AG09319 (cell line): ENCODE measurements around the gene TMEM179.

Source experiments
- DNase-seq: peaks from one replicate; pipeline ENCODE4 v3.0.0-alpha.2; 2010; ENCODE audit warnings: low read depth; ENCODE audit errors: extremely low read depth
- TF ChIP-seq, protein P1 (sequence below): IDR thresholded peaks from 2 replicates; pipeline ENCODE4 v1.5.1; 2011; ENCODE audit warnings: low read depth, mild to moderate bottlenecking, inconsistent platforms, low read length, moderate library complexity

Gene TMEM179

DNA sequence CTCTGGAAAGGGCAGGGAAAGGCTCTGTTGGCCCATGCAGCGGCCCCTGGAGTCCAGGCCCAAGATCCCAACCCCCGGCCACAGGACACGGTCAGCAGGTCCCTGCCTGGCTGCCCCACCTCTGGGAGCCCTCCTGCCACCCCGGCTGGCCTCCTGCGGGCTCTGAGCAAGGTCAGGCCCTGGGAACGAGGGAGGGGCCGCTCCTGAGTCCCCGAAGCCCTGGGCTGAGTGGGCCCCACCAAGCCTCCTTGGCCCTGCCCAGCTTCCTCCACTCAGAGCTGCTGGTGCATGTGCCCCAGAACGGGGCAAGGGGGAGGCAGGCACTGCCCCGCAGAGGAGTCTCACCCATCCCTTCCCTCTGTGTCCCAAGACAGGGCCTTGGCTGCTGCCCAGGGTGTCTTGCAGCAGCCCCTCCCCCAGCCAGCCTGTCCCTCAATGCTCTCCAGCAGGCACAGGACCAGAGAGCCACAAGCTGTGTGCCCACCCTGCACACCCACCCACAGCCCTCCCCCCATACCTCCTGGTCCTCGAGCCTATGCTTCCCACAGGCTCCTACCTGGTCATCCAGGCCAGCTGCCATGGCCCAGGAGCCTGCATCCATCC, 32.4 kb downstream of the TMEM179 start:
- TF ChIP-seq, protein P1, sequence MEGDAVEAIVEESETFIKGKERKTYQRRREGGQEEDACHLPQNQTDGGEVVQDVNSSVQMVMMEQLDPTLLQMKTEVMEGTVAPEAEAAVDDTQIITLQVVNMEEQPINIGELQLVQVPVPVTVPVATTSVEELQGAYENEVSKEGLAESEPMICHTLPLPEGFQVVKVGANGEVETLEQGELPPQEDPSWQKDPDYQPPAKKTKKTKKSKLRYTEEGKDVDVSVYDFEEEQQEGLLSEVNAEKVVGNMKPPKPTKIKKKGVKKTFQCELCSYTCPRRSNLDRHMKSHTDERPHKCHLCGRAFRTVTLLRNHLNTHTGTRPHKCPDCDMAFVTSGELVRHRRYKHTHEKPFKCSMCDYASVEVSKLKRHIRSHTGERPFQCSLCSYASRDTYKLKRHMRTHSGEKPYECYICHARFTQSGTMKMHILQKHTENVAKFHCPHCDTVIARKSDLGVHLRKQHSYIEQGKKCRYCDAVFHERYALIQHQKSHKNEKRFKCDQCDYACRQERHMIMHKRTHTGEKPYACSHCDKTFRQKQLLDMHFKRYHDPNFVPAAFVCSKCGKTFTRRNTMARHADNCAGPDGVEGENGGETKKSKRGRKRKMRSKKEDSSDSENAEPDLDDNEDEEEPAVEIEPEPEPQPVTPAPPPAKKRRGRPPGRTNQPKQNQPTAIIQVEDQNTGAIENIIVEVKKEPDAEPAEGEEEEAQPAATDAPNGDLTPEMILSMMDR, result no peak
- DNase-seq, result no peak

DNA sequence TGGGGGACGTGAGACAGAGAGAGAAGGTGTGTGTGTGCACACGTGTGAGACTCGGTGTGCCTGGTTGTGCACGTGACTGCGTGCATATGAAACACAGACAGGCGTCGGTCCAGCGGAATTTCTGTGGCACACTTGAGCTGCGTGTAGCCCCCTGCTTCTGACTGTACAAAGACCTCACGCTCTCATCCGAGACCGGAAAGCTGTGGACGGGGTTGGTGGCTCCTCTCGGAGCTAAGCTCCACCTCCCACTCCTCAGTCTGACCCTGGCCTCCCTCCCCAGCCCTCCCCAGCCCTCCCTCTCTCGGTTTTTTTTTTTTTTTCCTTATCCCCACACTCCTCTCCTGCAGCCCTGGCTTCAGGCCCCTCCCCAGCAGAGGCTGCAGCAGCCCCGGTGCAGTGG, 33.3 kb downstream of the TMEM179 start:
- no peak for DNase-seq
- TF ChIP-seq, protein P1, result no peak

DNA sequence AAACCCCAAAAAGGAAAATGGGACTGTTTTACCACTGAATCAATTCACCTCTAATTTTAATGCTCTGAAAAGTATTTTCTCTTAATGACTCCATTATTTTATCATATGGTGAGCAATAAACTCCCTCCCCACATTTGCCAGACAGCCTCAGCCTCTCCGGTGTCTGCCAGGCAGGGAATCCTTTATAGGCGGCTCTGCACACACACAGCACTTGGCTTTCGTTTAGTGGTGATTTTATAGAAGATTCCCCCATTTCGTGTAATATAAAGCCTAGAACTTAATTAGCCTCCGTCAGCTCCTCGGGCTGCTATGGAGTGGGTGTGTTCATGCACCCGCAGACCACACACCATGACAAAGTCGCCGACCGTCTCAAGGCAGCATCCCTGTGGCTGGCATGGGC, 35.1 kb downstream of the TMEM179 start:
- no peak for DNase-seq
- TF ChIP-seq, protein P1, result no peak

DNA sequence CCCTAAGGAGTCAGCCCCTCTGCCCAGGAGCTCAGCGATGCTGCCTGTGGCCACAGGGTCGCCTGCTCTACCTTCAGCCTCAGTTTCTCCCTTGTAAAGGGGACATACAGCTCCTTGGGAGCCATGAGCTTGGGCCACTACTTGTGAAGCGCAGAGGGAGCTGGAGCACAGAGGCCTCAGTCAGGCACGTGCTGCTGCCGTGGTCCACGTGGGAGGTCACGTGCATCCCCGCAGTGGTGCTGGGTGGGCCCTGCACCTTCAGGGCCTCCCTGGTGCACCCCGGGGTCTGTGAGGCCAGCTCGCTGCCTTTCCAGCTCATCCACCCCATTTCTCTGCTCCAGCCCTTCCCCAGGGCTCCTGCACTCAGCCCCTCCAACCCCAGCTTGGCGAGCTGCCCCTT, 36.0 kb downstream of the TMEM179 start:
- DNase-seq, result no peak
- TF ChIP-seq, protein P1, result no peak

DNA sequence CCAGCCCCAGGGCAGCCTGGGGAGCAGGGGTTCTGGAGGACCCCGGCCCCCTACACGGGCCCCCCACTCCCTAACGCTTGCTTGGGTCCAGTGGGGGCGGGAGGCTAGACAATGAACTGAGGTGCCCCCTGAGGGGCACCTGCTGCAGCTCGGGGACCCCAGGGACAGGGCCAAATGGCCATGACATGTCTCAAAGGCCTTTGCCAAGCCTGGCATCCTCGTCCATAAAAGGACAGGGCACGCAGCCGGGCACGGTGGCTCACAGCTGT, 36.7 kb downstream of the TMEM179 start:
- TF ChIP-seq, protein P1, result no peak

DNA sequence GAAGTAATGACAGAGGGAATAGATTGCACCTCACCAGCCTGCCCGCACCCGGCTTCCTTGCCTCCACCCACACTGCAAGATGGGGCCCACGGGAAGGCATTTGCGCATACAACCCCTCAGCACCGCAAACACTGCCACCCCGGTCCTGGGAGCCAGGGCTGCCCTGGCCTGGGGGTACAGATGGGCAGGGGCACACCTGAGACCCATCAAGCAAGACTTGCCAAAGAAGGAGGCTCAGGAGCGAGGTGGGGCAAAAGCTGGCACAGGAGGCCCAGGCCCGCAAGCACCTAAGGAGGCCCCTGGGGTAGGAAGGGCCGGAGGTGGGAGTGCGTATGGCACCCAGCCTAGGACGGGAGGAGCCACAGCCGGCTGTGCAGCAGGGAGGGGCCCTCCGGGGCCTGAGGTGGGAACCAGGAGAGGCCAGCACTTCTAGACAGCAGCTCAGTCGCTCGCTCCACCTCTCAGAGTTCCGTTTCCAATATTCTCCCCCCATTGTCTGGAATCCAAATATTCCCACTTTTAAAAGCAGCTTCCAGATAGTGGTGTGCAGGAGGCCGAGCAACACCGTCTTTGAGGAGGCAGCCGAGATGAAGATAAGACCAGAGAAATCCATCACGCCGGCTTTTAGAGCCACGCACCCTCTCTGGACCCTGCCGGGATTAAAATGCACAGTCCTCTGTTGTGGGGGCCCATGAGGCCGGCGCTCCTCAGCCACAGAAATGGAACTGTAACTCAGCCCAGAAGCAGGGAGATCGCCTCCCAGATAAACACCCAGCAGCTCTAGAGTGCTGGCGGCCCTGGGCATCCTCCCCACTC, 37.2 kb downstream of the TMEM179 start:
- TF ChIP-seq, protein P1, result no peak
- no peak for DNase-seq

More for the DNA sequence above, 36.7 kb downstream of the TMEM179 start:
- DNase-seq, result no peak
